H1 (cell line): ENCODE measurements around the gene NR0B1. TPM values are rescaled to one million over a fixed set of nuclear protein-coding genes. Genes with fewer than 3 reads are reported as not detected.

ENCODE experiments used
- CEBPB ChIP-seq: IDR thresholded peaks from 2 replicates; pipeline ENCODE4 v1.6.1; 2012; ENCODE audit warnings: low read depth, low read length
- KDM4A ChIP-seq: IDR thresholded peaks from one replicate; pipeline ENCODE4 v1.7.1; 2012; ENCODE audit warnings: low read depth, mild to moderate bottlenecking, moderate library complexity, low read length, inconsistent platforms; ENCODE audit not compliant: severe bottlenecking
- PHF8 ChIP-seq: fragments of 200-600 bp; sonication (generic); conservative IDR thresholded peaks from 2 replicates; pipeline ENCODE4 v1.7.1; 2012; ENCODE audit warnings: low read depth, mild to moderate bottlenecking, inconsistent platforms, low read length, moderate library complexity
- RAD21 ChIP-seq, 2 experiments: IDR thresholded peaks in 1 of 2; conservative IDR thresholded peaks in 1 of 2; 2 replicates each; pipeline ENCODE4 v1.6.1; 2011; ENCODE audit warnings: low read depth in 2 of 2, low read length in 2 of 2, improper control_type of control experiment in 1 of 2, inconsistent platforms in 1 of 2, mild to moderate bottlenecking in 1 of 2, moderate library complexity in 1 of 2
- RFX5 ChIP-seq: IDR thresholded peaks from 2 replicates; pipeline ENCODE4 v1.6.1; 2011; ENCODE audit warnings: low read depth, low read length, improper control_type of control experiment, borderline replicate concordance
- SP2 ChIP-seq: IDR thresholded peaks from 2 replicates; pipeline ENCODE4 v1.6.1; 2012; ENCODE audit warnings: mild to moderate bottlenecking, low read length, inconsistent platforms
- SP4 ChIP-seq: IDR thresholded peaks from 2 replicates; pipeline ENCODE4 v1.6.1; 2012; ENCODE audit warnings: low read length, inconsistent platforms
- SUZ12 ChIP-seq: fragments of 200-600 bp; sonication (generic); IDR thresholded peaks from 2 replicates; pipeline ENCODE4 v1.6.1; 2012; ENCODE audit warnings: mild to moderate bottlenecking, inconsistent platforms, low read length, moderate library complexity, mixed read lengths
- TAF1 ChIP-seq: IDR thresholded peaks from 2 replicates; pipeline ENCODE4 v1.6.1; 2011; ENCODE audit warnings: mild to moderate bottlenecking, low read depth, low read length
- TCF12 ChIP-seq: IDR thresholded peaks from 2 replicates; pipeline ENCODE4 v1.6.1; 2011; ENCODE audit warnings: low read depth, mild to moderate bottlenecking, low read length
- TEAD4 ChIP-seq: IDR thresholded peaks from 2 replicates; pipeline ENCODE4 v1.6.1; 2012; ENCODE audit warnings: low read depth, low read length, inconsistent platforms, mixed read lengths
- polyA plus RNA-seq, 7 experiments: library from polyadenylated mRNA; depleted of rRNA in 3 of 7; stranded (reverse) in 5 of 7; unstranded in 2 of 7; fragments of >200 nt in 5 of 7; fragments of 200-250 nt in 2 of 7; gene quantifications; 1 replicate in 5 of 7; 2 replicates in 1 of 7; 4 replicates in 1 of 7; pipeline versions ENCODE4 v1.2.1 to v1.2.3, GENCODE V29; 2011 to 2013; ENCODE audit warnings: missing spikeins in 2 of 7, mixed read lengths in 2 of 7
- total RNA-seq: library from RNA; stranded (reverse); fragmentation: NEBNext Ultra II Directional; extraction: Animal tissue kit (Norgen Biotek cat#: 25700); gene quantifications from 2 replicates; pipeline ENCODE4 v1.2.1, GENCODE V29; 2021
- TF ChIP-seq, protein P1 (sequence below): fragments of 300-600 bp; sonication (generic); IDR thresholded peaks from 2 replicates; pipeline ENCODE4 v1.7.1; 2012; ENCODE audit warnings: low read length, moderate library complexity, mild to moderate bottlenecking, inconsistent platforms; ENCODE audit not compliant: insufficient replicate concordance

NR0B1 gene
- total and polyA plus RNA-seq, 2 of the 8 experiments (the other 6 are each of a cell fraction or from before 2014, with no cell fraction given), result 0.24 to 0.26 TPM

DNA sequence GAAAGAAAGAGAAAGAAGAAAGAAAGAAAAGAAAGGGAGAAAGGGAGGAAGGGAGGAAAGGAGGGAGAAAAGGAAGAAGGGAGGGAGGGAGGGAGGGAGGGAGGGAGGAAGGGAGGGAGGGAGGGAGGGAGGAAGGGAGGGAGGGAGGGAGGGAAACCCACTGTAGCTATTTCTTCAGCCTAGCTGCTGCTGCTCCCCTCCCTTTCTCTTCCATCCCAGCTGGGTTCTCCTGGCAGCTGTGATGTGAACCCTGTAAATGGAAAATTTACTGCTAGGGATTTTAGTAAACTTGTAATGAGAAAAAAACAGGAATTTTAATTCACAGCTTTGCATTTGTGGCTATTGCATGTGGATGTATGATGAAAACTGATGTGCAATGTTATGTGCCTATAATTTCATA lies 8.0 kb downstream of the NR0B1 start (continued):
- TF ChIP-seq, protein P1, sequence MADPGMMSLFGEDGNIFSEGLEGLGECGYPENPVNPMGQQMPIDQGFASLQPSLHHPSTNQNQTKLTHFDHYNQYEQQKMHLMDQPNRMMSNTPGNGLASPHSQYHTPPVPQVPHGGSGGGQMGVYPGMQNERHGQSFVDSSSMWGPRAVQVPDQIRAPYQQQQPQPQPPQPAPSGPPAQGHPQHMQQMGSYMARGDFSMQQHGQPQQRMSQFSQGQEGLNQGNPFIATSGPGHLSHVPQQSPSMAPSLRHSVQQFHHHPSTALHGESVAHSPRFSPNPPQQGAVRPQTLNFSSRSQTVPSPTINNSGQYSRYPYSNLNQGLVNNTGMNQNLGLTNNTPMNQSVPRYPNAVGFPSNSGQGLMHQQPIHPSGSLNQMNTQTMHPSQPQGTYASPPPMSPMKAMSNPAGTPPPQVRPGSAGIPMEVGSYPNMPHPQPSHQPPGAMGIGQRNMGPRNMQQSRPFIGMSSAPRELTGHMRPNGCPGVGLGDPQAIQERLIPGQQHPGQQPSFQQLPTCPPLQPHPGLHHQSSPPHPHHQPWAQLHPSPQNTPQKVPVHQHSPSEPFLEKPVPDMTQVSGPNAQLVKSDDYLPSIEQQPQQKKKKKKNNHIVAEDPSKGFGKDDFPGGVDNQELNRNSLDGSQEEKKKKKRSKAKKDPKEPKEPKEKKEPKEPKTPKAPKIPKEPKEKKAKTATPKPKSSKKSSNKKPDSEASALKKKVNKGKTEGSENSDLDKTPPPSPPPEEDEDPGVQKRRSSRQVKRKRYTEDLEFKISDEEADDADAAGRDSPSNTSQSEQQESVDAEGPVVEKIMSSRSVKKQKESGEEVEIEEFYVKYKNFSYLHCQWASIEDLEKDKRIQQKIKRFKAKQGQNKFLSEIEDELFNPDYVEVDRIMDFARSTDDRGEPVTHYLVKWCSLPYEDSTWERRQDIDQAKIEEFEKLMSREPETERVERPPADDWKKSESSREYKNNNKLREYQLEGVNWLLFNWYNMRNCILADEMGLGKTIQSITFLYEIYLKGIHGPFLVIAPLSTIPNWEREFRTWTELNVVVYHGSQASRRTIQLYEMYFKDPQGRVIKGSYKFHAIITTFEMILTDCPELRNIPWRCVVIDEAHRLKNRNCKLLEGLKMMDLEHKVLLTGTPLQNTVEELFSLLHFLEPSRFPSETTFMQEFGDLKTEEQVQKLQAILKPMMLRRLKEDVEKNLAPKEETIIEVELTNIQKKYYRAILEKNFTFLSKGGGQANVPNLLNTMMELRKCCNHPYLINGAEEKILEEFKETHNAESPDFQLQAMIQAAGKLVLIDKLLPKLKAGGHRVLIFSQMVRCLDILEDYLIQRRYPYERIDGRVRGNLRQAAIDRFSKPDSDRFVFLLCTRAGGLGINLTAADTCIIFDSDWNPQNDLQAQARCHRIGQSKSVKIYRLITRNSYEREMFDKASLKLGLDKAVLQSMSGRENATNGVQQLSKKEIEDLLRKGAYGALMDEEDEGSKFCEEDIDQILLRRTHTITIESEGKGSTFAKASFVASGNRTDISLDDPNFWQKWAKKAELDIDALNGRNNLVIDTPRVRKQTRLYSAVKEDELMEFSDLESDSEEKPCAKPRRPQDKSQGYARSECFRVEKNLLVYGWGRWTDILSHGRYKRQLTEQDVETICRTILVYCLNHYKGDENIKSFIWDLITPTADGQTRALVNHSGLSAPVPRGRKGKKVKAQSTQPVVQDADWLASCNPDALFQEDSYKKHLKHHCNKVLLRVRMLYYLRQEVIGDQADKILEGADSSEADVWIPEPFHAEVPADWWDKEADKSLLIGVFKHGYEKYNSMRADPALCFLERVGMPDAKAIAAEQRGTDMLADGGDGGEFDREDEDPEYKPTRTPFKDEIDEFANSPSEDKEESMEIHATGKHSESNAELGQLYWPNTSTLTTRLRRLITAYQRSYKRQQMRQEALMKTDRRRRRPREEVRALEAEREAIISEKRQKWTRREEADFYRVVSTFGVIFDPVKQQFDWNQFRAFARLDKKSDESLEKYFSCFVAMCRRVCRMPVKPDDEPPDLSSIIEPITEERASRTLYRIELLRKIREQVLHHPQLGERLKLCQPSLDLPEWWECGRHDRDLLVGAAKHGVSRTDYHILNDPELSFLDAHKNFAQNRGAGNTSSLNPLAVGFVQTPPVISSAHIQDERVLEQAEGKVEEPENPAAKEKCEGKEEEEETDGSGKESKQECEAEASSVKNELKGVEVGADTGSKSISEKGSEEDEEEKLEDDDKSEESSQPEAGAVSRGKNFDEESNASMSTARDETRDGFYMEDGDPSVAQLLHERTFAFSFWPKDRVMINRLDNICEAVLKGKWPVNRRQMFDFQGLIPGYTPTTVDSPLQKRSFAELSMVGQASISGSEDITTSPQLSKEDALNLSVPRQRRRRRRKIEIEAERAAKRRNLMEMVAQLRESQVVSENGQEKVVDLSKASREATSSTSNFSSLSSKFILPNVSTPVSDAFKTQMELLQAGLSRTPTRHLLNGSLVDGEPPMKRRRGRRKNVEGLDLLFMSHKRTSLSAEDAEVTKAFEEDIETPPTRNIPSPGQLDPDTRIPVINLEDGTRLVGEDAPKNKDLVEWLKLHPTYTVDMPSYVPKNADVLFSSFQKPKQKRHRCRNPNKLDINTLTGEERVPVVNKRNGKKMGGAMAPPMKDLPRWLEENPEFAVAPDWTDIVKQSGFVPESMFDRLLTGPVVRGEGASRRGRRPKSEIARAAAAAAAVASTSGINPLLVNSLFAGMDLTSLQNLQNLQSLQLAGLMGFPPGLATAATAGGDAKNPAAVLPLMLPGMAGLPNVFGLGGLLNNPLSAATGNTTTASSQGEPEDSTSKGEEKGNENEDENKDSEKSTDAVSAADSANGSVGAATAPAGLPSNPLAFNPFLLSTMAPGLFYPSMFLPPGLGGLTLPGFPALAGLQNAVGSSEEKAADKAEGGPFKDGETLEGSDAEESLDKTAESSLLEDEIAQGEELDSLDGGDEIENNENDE, result no peak
- no peak for TF ChIP-seq RAD21 (IDR thresholded peaks at IDR 0.05 in 1 of 2, conservative IDR thresholded peaks at IDR 0.05 in 1 of 2; ENCODE audit: low read depth in 2 of 2, low read length in 2 of 2)
- no peak for TF ChIP-seq RFX5
- TF ChIP-seq TAF1, result no peak
- no peak for TF ChIP-seq KDM4A
- no peak for TF ChIP-seq CEBPB
- TF ChIP-seq SUZ12, result no peak
- TF ChIP-seq SP4, result no peak
- no peak for TF ChIP-seq PHF8
- no peak for TF ChIP-seq TCF12
- TF ChIP-seq SP2, result no peak
- no peak for TF ChIP-seq TEAD4
- TF ChIP-seq, all 59 proteins: peak for 0
